ENCODE data around the gene IGFBP6. TPM values are rescaled to one million over a fixed set of nuclear protein-coding genes. Genes with fewer than 3 reads are reported as not detected.

IGFBP6 gene
- total RNA-seq, 1 donor from 2014 or later = 20.8 TPM

- Histone ChIP-seq H3K4me1 (ENCODE audit: insufficient read depth, low read length) (peaks cover 43% of the 10 kb centered on the region), H3K36me3 (ENCODE audit: insufficient read depth, low read length) (peaks cover 6% of the 10 kb centered on the region), H3K9me3 (ENCODE audit: insufficient read depth, low read depth, low read length) (no peaks in the 10 kb centered on the region), H4K20me1 (ENCODE audit: insufficient read depth, low read length) (peaks cover 22% of the 10 kb centered on the region), H3K27me3 (ENCODE audit: insufficient read depth, low read length) (no peaks in the 10 kb centered on the region), H3K27ac (ENCODE audit: low read depth, low read length) (no peak overlapping the region), H3K4me2 (ENCODE audit: low read length) (no peak overlapping the region), H3K79me2 (ENCODE audit: insufficient read depth, low read length) (peaks cover under 1% of the 10 kb centered on the region), H3K9ac (ENCODE audit: low read length) (peak overlapping the region; percentile 33), H3K4me3 (ENCODE audit: insufficient read depth, low read depth, low read length) (no peak overlapping the region), H2AFZ (ENCODE audit: low read depth, low read length) (no peak overlapping the region)
- Mint-ChIP-seq H3K36me3 (ENCODE audit: low read depth, unreplicated experiment) (peaks cover 31% of the 10 kb centered on the region), H3K9me3 (ENCODE audit: unreplicated experiment) (no peaks in the 10 kb centered on the region), H3K4me1 (ENCODE audit: low read depth, unreplicated experiment) (peaks cover 16% of the 10 kb centered on the region), H3K4me3 (ENCODE audit: unreplicated experiment) (no peak overlapping the region), H3K27me3 (ENCODE audit: low read depth, unreplicated experiment) (no peaks in the 10 kb centered on the region), H3K27ac (ENCODE audit: unreplicated experiment) (no peak overlapping the region)
- TF ChIP-seq EZH2 (IDR thresholded peaks at IDR 0.05; ENCODE audit: insufficient read depth, low read length) = no peak
- TF ChIP-seq CTCF (IDR thresholded peaks at IDR 0.05; ENCODE audit: insufficient read depth, low read depth, low read length) = no peak
- DNase-seq (ENCODE audit: low read depth) (no peak), FAIRE-seq (no peak)
Observed at GRCh38 chr12:53065470-53065869, 32.0 kb upstream of the IGFBP6 start.

GRCh38 chr12:53065975-53066931 is 31.2 kb upstream of the IGFBP6 start:
- H3K9ac ChIP-seq (ENCODE audit: low read length) = peak overlapping the region; percentile 62
- H4K20me1 ChIP-seq (ENCODE audit: insufficient read depth, low read length) = peaks cover 21% of the 10 kb centered on the region
- Mint-ChIP-seq H3K9me3 (ENCODE audit: unreplicated experiment) (no peaks in the 10 kb centered on the region), H3K36me3 (ENCODE audit: low read depth, unreplicated experiment) (peaks cover 39% of the 10 kb centered on the region), H3K27ac (ENCODE audit: unreplicated experiment) (no peak overlapping the region), H3K4me3 (ENCODE audit: unreplicated experiment) (no peak overlapping the region), H3K4me1 (ENCODE audit: low read depth, unreplicated experiment) (peaks cover 24% of the 10 kb centered on the region), H3K27me3 (ENCODE audit: low read depth, unreplicated experiment) (no peaks in the 10 kb centered on the region)
- H3K4me3 ChIP-seq (ENCODE audit: insufficient read depth, low read depth, low read length) = no peak overlapping the region
- FAIRE-seq (peak; percentile 52), DNase-seq (ENCODE audit: low read depth) (peak; percentile 47)
- no peaks in the 10 kb centered on the region for H3K9me3 ChIP-seq (ENCODE audit: insufficient read depth, low read depth, low read length)
- peak overlapping the region; percentile 44 for H2AFZ ChIP-seq (ENCODE audit: low read depth, low read length)
- peak overlapping the region; percentile 62 for H3K27ac ChIP-seq (ENCODE audit: low read depth, low read length)
- peaks cover 5% of the 10 kb centered on the region for H3K79me2 ChIP-seq (ENCODE audit: insufficient read depth, low read length)
- H3K4me1 ChIP-seq (ENCODE audit: insufficient read depth, low read length) = peaks cover 51% of the 10 kb centered on the region
- peak overlapping the region; percentile 60 for H3K4me2 ChIP-seq (ENCODE audit: low read length)
- no peaks in the 10 kb centered on the region for H3K27me3 ChIP-seq (ENCODE audit: insufficient read depth, low read length)
- peak; percentile 84 for TF ChIP-seq CTCF (IDR thresholded peaks at IDR 0.05; ENCODE audit: insufficient read depth, low read depth, low read length)
- TF ChIP-seq EZH2 (IDR thresholded peaks at IDR 0.05; ENCODE audit: insufficient read depth, low read length) = no peak
- H3K36me3 ChIP-seq (ENCODE audit: insufficient read depth, low read length) = peaks cover 7% of the 10 kb centered on the region

All from astrocyte (in vitro differentiated cells and primary cell).